Measurements from ENCODE around the gene MRPL32.

DNA sequence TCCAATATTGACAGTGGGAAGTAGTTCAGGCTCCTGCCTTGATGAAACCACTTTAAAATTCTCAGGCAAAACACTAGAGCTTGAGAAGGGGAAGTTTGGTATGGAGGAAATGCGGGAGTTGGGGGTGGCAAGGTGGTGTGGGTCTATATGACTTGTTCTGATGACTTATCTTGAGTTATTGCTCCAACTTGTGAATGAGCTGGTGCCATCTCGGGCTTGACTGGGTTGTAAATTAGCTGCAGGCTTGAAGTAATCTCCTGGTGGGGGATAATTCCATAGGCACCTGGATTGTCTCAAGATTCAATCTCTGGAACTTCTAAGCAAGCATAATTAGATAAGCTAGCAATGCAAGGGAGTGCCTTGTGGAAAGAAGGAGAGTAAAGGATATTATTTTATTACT, 29.0 kb downstream of the MRPL32 start:
- TF ChIP-seq, protein P1, sequence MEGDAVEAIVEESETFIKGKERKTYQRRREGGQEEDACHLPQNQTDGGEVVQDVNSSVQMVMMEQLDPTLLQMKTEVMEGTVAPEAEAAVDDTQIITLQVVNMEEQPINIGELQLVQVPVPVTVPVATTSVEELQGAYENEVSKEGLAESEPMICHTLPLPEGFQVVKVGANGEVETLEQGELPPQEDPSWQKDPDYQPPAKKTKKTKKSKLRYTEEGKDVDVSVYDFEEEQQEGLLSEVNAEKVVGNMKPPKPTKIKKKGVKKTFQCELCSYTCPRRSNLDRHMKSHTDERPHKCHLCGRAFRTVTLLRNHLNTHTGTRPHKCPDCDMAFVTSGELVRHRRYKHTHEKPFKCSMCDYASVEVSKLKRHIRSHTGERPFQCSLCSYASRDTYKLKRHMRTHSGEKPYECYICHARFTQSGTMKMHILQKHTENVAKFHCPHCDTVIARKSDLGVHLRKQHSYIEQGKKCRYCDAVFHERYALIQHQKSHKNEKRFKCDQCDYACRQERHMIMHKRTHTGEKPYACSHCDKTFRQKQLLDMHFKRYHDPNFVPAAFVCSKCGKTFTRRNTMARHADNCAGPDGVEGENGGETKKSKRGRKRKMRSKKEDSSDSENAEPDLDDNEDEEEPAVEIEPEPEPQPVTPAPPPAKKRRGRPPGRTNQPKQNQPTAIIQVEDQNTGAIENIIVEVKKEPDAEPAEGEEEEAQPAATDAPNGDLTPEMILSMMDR (IDR thresholded peaks at IDR 0.05): no peak
- TF ChIP-seq POLR2A (IDR thresholded peaks at IDR 0.05): no peak

Measured in ovary (tissue), 3 donors.